Chondrocyte (in vitro differentiated cells): ENCODE data around the gene RTL5. TPM values are rescaled to one million over a fixed set of nuclear protein-coding genes. Genes with fewer than 3 reads are reported as not detected.

ENCODE experiments used
- DNase-seq: peaks from one replicate; pipeline ENCODE4 v3.0.0; 2021; ENCODE audit warnings: mixed read lengths, low spot score
- H3K27ac Mint-ChIP-seq: one replicate; pipeline ENCODE4 v1.8.0; 2021; ENCODE audit warnings: mild to moderate bottlenecking, moderate library complexity, mixed read lengths; ENCODE audit not compliant: unreplicated experiment
- H3K27me3 Mint-ChIP-seq: 2 replicates; pipeline ENCODE4 v1.8.0; 2021; ENCODE audit warnings: low read depth, mixed read lengths
- H3K36me3 Mint-ChIP-seq: 2 replicates; pipeline ENCODE4 v1.8.0; 2021; ENCODE audit warnings: low read depth, mixed read lengths
- H3K4me1 Mint-ChIP-seq: 2 replicates; pipeline ENCODE4 v1.8.0; 2021; ENCODE audit warnings: low read depth, mild to moderate bottlenecking, mixed read lengths
- H3K4me3 Mint-ChIP-seq: one replicate; pipeline ENCODE4 v1.8.0; 2021; ENCODE audit warnings: mild to moderate bottlenecking, moderate library complexity, mixed read lengths; ENCODE audit not compliant: unreplicated experiment
- H3K9me3 Mint-ChIP-seq: 2 replicates; pipeline ENCODE4 v1.8.0; 2021; ENCODE audit warnings: low read depth, mixed read lengths
- CTCF ChIP-seq: fragments of 200-600 bp; sonication (generic); IDR thresholded peaks from 2 replicates; pipeline ENCODE4 v1.5.0; 2021; ENCODE audit warnings: antibody characterized with exemption, mild to moderate bottlenecking, moderate library complexity
- total RNA-seq: library from RNA; stranded (reverse); gene quantifications from 3 replicates; pipeline ENCODE4 v1.2.1, GENCODE V29; 2021

The RTL5 gene
- total RNA-seq, 1 donor from 2014 or later, result 14.1 TPM

- H3K36me3 Mint-ChIP-seq, result no peaks in the 10 kb centered on the region
- no peak overlapping the region for H3K4me3 Mint-ChIP-seq
- H3K27ac Mint-ChIP-seq, result no peak overlapping the region
- no peaks in the 10 kb centered on the region for H3K9me3 Mint-ChIP-seq
- no peaks in the 10 kb centered on the region for H3K4me1 Mint-ChIP-seq
- no peak for DNase-seq
- no peak for TF ChIP-seq CTCF
- peaks cover 2% of the 10 kb centered on the region for H3K27me3 Mint-ChIP-seq
Measured at GRCh38 chrX:72165551-72165950, 33.8 kb upstream of the RTL5 start.

GRCh38 chrX:72159769-72160168 is 28.1 kb upstream of the RTL5 start:
- no peaks in the 10 kb centered on the region for H3K4me1 Mint-ChIP-seq
- DNase-seq, result no peak
- no peaks in the 10 kb centered on the region for H3K27me3 Mint-ChIP-seq
- peaks cover 8% of the 10 kb centered on the region for H3K9me3 Mint-ChIP-seq
- H3K36me3 Mint-ChIP-seq, result no peaks in the 10 kb centered on the region
- no peak overlapping the region for H3K4me3 Mint-ChIP-seq
- no peak for TF ChIP-seq CTCF
- H3K27ac Mint-ChIP-seq, result no peak overlapping the region

GRCh38 chrX:72158773-72159172 is 27.1 kb upstream of the RTL5 start:
- no peak for TF ChIP-seq CTCF
- H3K4me1 Mint-ChIP-seq, result no peaks in the 10 kb centered on the region
- DNase-seq, result no peak
- H3K36me3 Mint-ChIP-seq, result no peaks in the 10 kb centered on the region
- no peaks in the 10 kb centered on the region for H3K27me3 Mint-ChIP-seq
- H3K27ac Mint-ChIP-seq, result no peak overlapping the region
- no peak overlapping the region for H3K4me3 Mint-ChIP-seq
- peaks cover 8% of the 10 kb centered on the region for H3K9me3 Mint-ChIP-seq

GRCh38 chrX:72146527-72146926 is 14.8 kb upstream of the RTL5 start:
- no peaks in the 10 kb centered on the region for H3K9me3 Mint-ChIP-seq
- DNase-seq, result no peak
- H3K4me1 Mint-ChIP-seq, result peaks cover 12% of the 10 kb centered on the region
- TF ChIP-seq CTCF, result no peak
- H3K4me3 Mint-ChIP-seq, result no peak overlapping the region
- H3K36me3 Mint-ChIP-seq, result no peaks in the 10 kb centered on the region
- H3K27me3 Mint-ChIP-seq, result no peaks in the 10 kb centered on the region
- no peak overlapping the region for H3K27ac Mint-ChIP-seq

GRCh38 chrX:72145181-72145580 is 13.5 kb upstream of the RTL5 start:
- Mint-ChIP-seq H3K27me3 (no peaks in the 10 kb centered on the region), H3K27ac (no peak overlapping the region), H3K9me3 (no peaks in the 10 kb centered on the region), H3K36me3 (peaks cover 2% of the 10 kb centered on the region), H3K4me3 (no peak overlapping the region), H3K4me1 (peaks cover 10% of the 10 kb centered on the region)
- TF ChIP-seq CTCF, result no peak
- DNase-seq, result no peak

- peaks cover 2% of the 10 kb centered on the region for H3K36me3 Mint-ChIP-seq
- H3K4me3 Mint-ChIP-seq, result no peak overlapping the region
- H3K27me3 Mint-ChIP-seq, result no peaks in the 10 kb centered on the region
- no peaks in the 10 kb centered on the region for H3K4me1 Mint-ChIP-seq
- no peak for DNase-seq
- H3K27ac Mint-ChIP-seq, result no peak overlapping the region
- no peaks in the 10 kb centered on the region for H3K9me3 Mint-ChIP-seq
- no peak for TF ChIP-seq CTCF
Measured at GRCh38 chrX:72143609-72143907, 11.8 kb upstream of the RTL5 start.
